Esophagus muscularis mucosa (tissue), 4 donors: Measurements from ENCODE around the gene TLR8.

ENCODE experiments used
- CTCF ChIP-seq, 3 experiments: fragments of 200-600 bp in 2 of 3; fragments of 450-650 bp in 1 of 3; sonication (generic) in 2 of 3; IDR thresholded peaks; one replicate each; pipeline ENCODE4 v1.5.1; 2017 to 2019; ENCODE audit warnings: antibody characterized with exemption in 3 of 3, mild to moderate bottlenecking in 2 of 3, moderate library complexity in 1 of 3
- EP300 ChIP-seq: sonication (generic); formaldehyde crosslinking; IDR thresholded peaks from one replicate; pipeline ENCODE4 v1.6.1; 2017; ENCODE audit warnings: antibody characterized with exemption
- POLR2A ChIP-seq: fragments of 450-650 bp; IDR thresholded peaks from one replicate; pipeline ENCODE4 v1.6.1; 2017; ENCODE audit warnings: antibody characterized with exemption, moderate library complexity, mild to moderate bottlenecking, low read depth

- TF ChIP-seq POLR2A: no peak
- TF ChIP-seq EP300: no peak
- TF ChIP-seq CTCF (IDR thresholded peaks at IDR 0.05): no peak
Observed at GRCh38 chrX:12911122-12911470, 4.7 kb downstream of the TLR8 start.
